Activated CD4-positive, alpha-beta memory T cell treated with anti-CD3 and anti-CD28 coated beads, Interleukin-2, amount 10 ng/mL, durations not matched to agents 7 days and 5 days (primary cell): Measurements from ENCODE around the gene TMEM74B. TPM values are rescaled to one million over a fixed set of nuclear protein-coding genes. Genes with fewer than 3 reads are reported as not detected.

Experiments
- CTCF ChIA-PET: fragments of 350-600 bp; sonication (Branson Sonifier 250); formaldehyde crosslinking; loops from one replicate; lab custom pipeline; 2021; ENCODE audit warnings: antibody characterized with exemption, inconsistent platforms; lab: Charles Lee
- POLR2A ChIA-PET: fragments of 350-600 bp; sonication (Branson Sonifier 250); formaldehyde crosslinking; loops from one replicate; lab custom pipeline; 2021; ENCODE audit warnings: antibody characterized with exemption; lab: Charles Lee
- DNase-seq: peaks from one replicate; pipeline ENCODE4 v3.0.0-alpha.2; 2020
- H3K27ac Mint-ChIP-seq: one replicate; pipeline ENCODE4 v1.8.0; 2021; ENCODE audit warnings: mild to moderate bottlenecking, mixed read lengths
- H3K27me3 Mint-ChIP-seq: one replicate; pipeline ENCODE4 v1.8.0; 2021; ENCODE audit warnings: mixed read lengths
- H3K36me3 Mint-ChIP-seq: one replicate; pipeline ENCODE4 v1.8.0; 2021; ENCODE audit warnings: low read depth, mixed read lengths
- H3K4me1 Mint-ChIP-seq: one replicate; pipeline ENCODE4 v1.8.0; 2021; ENCODE audit warnings: mixed read lengths
- H3K4me3 Mint-ChIP-seq: one replicate; pipeline ENCODE4 v1.8.0; 2021; ENCODE audit warnings: mild to moderate bottlenecking, mixed read lengths
- H3K9me3 Mint-ChIP-seq: one replicate; pipeline ENCODE4 v1.8.0; 2021; ENCODE audit warnings: mixed read lengths
- total RNA-seq, 2 experiments: library from RNA; stranded (reverse); gene quantifications; one replicate each; pipeline ENCODE4 v1.2.3, GENCODE V29; 2021

Gene TMEM74B
- total RNA-seq, 2 experiments from 2014 or later: 0.83 to 1.8 TPM

GRCh38 chr20:1199964-1200363 is 15.2 kb upstream of the TMEM74B start:
- no peak overlapping the region for H3K27ac Mint-ChIP-seq
- H3K4me3 Mint-ChIP-seq: no peak overlapping the region
- no peaks in the 10 kb centered on the region for H3K9me3 Mint-ChIP-seq

GRCh38 chr20:1199212-1199873 is 14.6 kb upstream of the TMEM74B start:
- ChIA-PET POLR2A (no interaction called here), CTCF (interaction anchor here (2.0 kb wide), 1 partner anchor 12 kb away, joined by 8 read pairs; no protein-coding TSS in a partner anchor)

More at GRCh38 chr20:1199964-1200363, 15.2 kb upstream of the TMEM74B start:
- POLR2A ChIA-PET: no interaction called here
- H3K36me3 Mint-ChIP-seq: no peaks in the 10 kb centered on the region
- peaks cover 3% of the 10 kb centered on the region for H3K4me1 Mint-ChIP-seq
- DNase-seq: no peak
- CTCF ChIA-PET: interaction anchor here (2.0 kb wide), 1 partner anchor 12 kb away, joined by 8 read pairs; no protein-coding TSS in a partner anchor
- no peaks in the 10 kb centered on the region for H3K27me3 Mint-ChIP-seq

DNA sequence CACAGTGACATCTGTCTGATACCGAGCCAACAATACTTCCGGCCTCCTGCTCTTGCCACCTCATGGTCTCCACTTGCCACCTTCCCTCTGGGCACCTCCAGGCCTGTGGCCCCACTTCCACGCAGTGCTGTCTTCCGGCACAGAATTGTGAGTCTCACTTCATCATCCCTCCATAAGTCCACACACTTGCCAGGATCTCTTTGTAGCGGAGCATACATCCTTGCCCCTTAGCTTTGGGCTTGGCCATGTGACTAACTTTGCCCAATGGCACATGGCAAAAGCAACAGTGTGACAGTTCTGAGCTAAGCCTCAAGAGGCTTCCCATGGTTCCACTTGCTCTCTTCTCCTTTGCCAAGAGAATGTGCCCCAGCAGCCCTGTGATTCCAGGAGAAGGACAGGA is 14.0 kb upstream of the TMEM74B start:
- Mint-ChIP-seq H3K4me1 (peaks cover 3% of the 10 kb centered on the region), H3K9me3 (no peaks in the 10 kb centered on the region), H3K27ac (no peak overlapping the region), H3K27me3 (no peaks in the 10 kb centered on the region), H3K36me3 (no peaks in the 10 kb centered on the region), H3K4me3 (no peak overlapping the region)
- no peak for DNase-seq
- CTCF ChIA-PET: interaction anchor here (2.0 kb wide), 1 partner anchor 13 kb away, joined by 8 read pairs; no protein-coding TSS in a partner anchor
- POLR2A ChIA-PET: no interaction called here

More at GRCh38 chr20:1199212-1199873, 14.6 kb upstream of the TMEM74B start:
- no peaks in the 10 kb centered on the region for H3K27me3 Mint-ChIP-seq
- H3K9me3 Mint-ChIP-seq: no peaks in the 10 kb centered on the region
- no peak overlapping the region for H3K4me3 Mint-ChIP-seq
- H3K4me1 Mint-ChIP-seq: peaks cover 3% of the 10 kb centered on the region
- no peak overlapping the region for H3K27ac Mint-ChIP-seq
- no peaks in the 10 kb centered on the region for H3K36me3 Mint-ChIP-seq
- DNase-seq: no peak

DNA sequence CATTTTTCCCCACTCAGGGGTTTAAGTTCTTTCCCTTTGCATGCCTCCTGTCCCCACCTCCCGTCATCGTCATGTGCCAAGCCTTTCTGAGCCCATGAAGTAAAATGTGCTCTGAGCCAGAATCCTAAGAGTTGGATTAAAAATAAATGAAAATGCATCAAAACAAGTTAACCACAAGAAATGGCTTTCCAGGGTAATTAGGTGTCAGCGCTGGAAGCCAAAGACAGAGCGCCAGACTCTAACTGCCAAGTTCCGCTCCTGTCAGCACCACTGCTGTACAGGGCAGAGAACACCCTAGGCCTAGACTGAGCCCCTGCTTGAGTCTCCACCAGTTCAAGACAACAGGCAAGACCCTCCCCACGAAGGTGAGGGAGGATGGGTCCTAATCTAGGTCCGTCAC is 13.0 kb upstream of the TMEM74B start:
- POLR2A ChIA-PET: no interaction called here
- Mint-ChIP-seq H3K4me3 (no peak overlapping the region), H3K4me1 (peaks cover 3% of the 10 kb centered on the region), H3K36me3 (no peaks in the 10 kb centered on the region), H3K9me3 (no peaks in the 10 kb centered on the region), H3K27ac (no peak overlapping the region), H3K27me3 (no peaks in the 10 kb centered on the region)
- CTCF ChIA-PET: no interaction called here
- DNase-seq: no peak

DNA sequence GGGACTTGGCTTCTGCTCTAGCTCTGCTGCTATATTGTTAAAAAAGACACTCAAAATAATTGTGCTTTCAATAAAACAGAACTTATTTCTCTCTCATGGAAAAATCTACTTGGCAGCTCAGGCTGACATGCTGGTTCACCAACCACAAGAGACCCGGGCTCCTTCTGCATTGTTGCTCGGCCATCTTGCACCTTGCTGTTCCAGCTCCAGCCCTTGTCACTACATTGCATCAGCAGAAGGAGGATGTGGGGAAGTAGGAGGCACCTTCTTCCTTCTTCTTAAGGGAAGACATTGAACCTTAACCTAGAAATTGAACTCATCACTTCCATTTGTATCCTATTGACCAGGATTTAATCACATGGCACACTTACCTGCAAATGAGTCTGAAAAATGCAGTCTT is 11.9 kb upstream of the TMEM74B start:
- CTCF ChIA-PET: interaction anchor here (0.8 kb wide), 1 partner anchor 9 kb away, joined by 3 read pairs; no protein-coding TSS in a partner anchor
- no peak for DNase-seq

GRCh38 chr20:1195226-1195625 is 10.4 kb upstream of the TMEM74B start:
- H3K9me3 Mint-ChIP-seq: no peaks in the 10 kb centered on the region
- no peaks in the 10 kb centered on the region for H3K36me3 Mint-ChIP-seq
- POLR2A ChIA-PET: no interaction called here

More for the DNA sequence above, 11.9 kb upstream of the TMEM74B start:
- Mint-ChIP-seq H3K27me3 (no peaks in the 10 kb centered on the region), H3K27ac (no peak overlapping the region), H3K4me1 (peaks cover 3% of the 10 kb centered on the region), H3K9me3 (no peaks in the 10 kb centered on the region), H3K4me3 (no peak overlapping the region), H3K36me3 (no peaks in the 10 kb centered on the region)
- POLR2A ChIA-PET: no interaction called here

DNA sequence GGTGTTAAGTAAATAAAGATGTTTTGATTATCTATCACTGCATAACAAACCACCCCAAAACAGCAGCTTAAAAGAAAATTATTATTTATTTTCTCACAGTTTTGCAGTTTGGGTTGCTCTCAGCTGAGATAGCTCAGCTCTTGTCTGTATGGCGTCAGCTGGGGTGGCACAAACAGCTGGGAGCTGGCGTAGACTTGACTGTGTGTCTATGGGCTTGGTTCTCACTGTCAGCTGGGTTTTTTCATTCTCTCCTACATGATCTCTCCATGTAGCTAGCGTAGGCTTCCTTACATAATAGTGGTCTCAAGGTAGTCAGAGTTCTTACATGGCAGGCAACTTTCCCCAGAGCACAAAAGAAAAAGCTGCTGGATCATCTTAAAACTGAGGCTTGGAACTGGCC is 6.5 kb upstream of the TMEM74B start:
- CTCF ChIA-PET: no interaction called here
- Mint-ChIP-seq H3K36me3 (no peaks in the 10 kb centered on the region), H3K9me3 (no peaks in the 10 kb centered on the region), H3K4me1 (no peaks in the 10 kb centered on the region), H3K4me3 (no peak overlapping the region), H3K27me3 (peaks cover 19% of the 10 kb centered on the region), H3K27ac (no peak overlapping the region)
- POLR2A ChIA-PET: no interaction called here
- DNase-seq: no peak

More at GRCh38 chr20:1195226-1195625, 10.4 kb upstream of the TMEM74B start:
- peaks cover 6% of the 10 kb centered on the region for H3K27me3 Mint-ChIP-seq
- CTCF ChIA-PET: no interaction called here
- H3K4me3 Mint-ChIP-seq: no peak overlapping the region
- H3K4me1 Mint-ChIP-seq: peaks cover 3% of the 10 kb centered on the region
- no peak overlapping the region for H3K27ac Mint-ChIP-seq
- DNase-seq: no peak

GRCh38 chr20:1190847-1191246 is 6.1 kb upstream of the TMEM74B start:
- Mint-ChIP-seq H3K4me3 (no peak overlapping the region), H3K9me3 (no peaks in the 10 kb centered on the region), H3K27ac (no peak overlapping the region), H3K27me3 (peaks cover 24% of the 10 kb centered on the region), H3K36me3 (no peaks in the 10 kb centered on the region), H3K4me1 (peaks cover 3% of the 10 kb centered on the region)
- no peak for DNase-seq
- CTCF ChIA-PET: no interaction called here
- POLR2A ChIA-PET: no interaction called here

DNA sequence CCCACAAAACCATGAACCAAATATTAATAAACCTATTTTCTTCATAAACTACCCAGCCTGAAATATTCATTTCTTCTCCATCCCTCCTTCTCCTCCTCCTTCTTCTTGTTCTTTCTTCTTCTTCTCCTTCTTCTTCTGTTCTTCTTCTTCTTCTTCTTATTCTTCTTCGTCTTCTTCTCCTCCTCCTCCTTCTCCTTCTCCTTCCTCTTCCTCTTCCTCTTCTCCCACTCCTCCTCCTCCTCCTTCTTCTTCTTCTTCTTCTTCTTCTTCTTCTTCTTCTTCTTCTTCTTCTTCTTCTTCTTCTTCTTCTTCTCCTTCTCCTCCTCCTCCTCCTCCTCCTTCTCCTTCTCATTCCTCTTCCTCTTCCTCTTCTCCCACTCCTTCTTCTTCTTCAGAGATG is 5.0 kb upstream of the TMEM74B start:
- H3K36me3 Mint-ChIP-seq: no peaks in the 10 kb centered on the region
- POLR2A ChIA-PET: no interaction called here
- no peaks in the 10 kb centered on the region for H3K9me3 Mint-ChIP-seq
- H3K4me1 Mint-ChIP-seq: peaks cover 3% of the 10 kb centered on the region
- DNase-seq: no peak
- H3K27me3 Mint-ChIP-seq: peaks cover 25% of the 10 kb centered on the region
- CTCF ChIA-PET: interaction anchor here (0.6 to 1.0 kb wide), 2 partner anchors 18 to 247 kb away, joined by 3 read pairs; no protein-coding TSS in a partner anchor
- H3K27ac Mint-ChIP-seq: no peak overlapping the region
- no peak overlapping the region for H3K4me3 Mint-ChIP-seq

- Mint-ChIP-seq H3K27me3 (peaks cover 39% of the 10 kb centered on the region), H3K4me3 (no peak overlapping the region), H3K36me3 (no peaks in the 10 kb centered on the region), H3K9me3 (no peaks in the 10 kb centered on the region), H3K27ac (no peak overlapping the region), H3K4me1 (peaks cover 10% of the 10 kb centered on the region)
- POLR2A ChIA-PET: no interaction called here
- CTCF ChIA-PET: interaction anchor here (0.9 to 1.0 kb wide), 2 partner anchors 11 to 25 kb away, joined by 3 read pairs; no protein-coding TSS in a partner anchor
- DNase-seq: no peak
Observed at GRCh38 chr20:1188347-1188746, 3.6 kb upstream of the TMEM74B start.

DNA sequence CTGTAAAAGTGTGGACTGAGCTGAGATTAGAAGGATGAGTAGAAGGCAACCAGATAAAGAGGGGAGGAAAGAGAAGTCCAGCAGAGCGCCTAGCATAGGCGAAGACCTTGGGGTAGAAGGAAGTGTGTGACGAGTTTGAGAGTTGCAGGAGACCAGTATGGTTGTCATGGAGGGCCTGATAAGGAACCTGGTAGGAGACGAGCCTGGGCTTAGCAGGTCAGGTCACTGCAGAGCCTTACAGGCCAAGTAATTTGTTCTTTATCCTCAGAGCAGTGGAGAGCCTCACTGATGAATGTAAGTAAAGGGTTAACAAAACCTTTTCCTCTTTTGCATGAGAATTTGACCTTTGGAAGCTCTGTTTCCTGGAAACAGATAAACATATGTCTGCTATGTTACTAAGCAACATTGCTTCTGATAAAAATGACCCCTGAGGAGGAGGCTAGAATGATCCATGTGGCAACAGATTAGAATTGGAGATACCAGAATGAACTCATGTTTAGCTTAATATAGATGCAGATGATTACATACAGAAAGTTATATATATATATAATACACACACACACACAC is 2.9 kb upstream of the TMEM74B start:
- no peaks in the 10 kb centered on the region for H3K36me3 Mint-ChIP-seq
- no peaks in the 10 kb centered on the region for H3K9me3 Mint-ChIP-seq
- H3K4me1 Mint-ChIP-seq: peaks cover 10% of the 10 kb centered on the region
- no peak for DNase-seq
- no peak overlapping the region for H3K4me3 Mint-ChIP-seq
- POLR2A ChIA-PET: interaction anchor here (1.2 kb wide), 1 partner anchor 26 kb away, joined by 3 read pairs; no protein-coding TSS in a partner anchor
- no peak overlapping the region for H3K27ac Mint-ChIP-seq
- CTCF ChIA-PET: interaction anchor here (0.6 to 0.9 kb wide), 3 partner anchors 8 to 358 kb away, joined by 3 read pairs; no protein-coding TSS in a partner anchor
- peaks cover 45% of the 10 kb centered on the region for H3K27me3 Mint-ChIP-seq

GRCh38 chr20:1186367-1186991 is 1.7 kb upstream of the TMEM74B start:
- ChIA-PET POLR2A (interaction anchor here (1.2 kb wide), 1 partner anchor 27 kb away, joined by 3 read pairs; no protein-coding TSS in a partner anchor), CTCF (interaction anchor here (0.6 to 1.2 kb wide), 2 partner anchors 18 to 899 kb away, joined by 3 read pairs; no protein-coding TSS in a partner anchor)
- no peak for DNase-seq
- Mint-ChIP-seq H3K9me3 (no peaks in the 10 kb centered on the region), H3K4me1 (peaks cover 10% of the 10 kb centered on the region), H3K27me3 (peaks cover 48% of the 10 kb centered on the region), H3K27ac (no peak overlapping the region), H3K4me3 (no peak overlapping the region), H3K36me3 (no peaks in the 10 kb centered on the region)
